C4-2B (cell line): Measurements from ENCODE around the gene TCL1A.

ENCODE experiments used
- ZFX ChIP-seq: fragments of 450-650 bp; IDR thresholded peaks from 2 replicates; pipeline ENCODE4 v1.6.1; 2017
- TF ChIP-seq, protein P1 (sequence below): fragments of 450-650 bp; conservative IDR thresholded peaks from 2 replicates; pipeline ENCODE4 v1.5.1; 2017; ENCODE audit warnings: mild to moderate bottlenecking

DNA sequence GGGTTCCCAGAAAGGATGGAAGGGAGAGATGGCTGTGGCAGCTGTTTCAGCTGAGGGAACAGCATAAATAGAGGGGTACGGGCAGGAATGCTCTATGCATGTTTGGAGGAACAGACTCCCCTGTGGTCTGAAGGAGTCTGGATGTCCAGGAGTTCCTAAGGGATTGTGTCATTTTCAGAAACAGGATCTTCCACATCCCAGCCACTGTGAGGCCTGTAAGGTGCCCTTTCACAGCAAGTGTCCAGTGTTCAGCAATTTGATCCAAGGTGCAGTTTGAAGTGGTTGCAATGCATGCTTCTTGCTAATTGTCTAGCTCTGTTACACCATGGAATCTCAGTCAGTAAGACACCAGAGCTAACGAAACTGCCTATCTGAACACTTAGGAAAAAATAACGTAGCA is 46.7 kb upstream of the TCL1A start:
- TF ChIP-seq, protein P1, sequence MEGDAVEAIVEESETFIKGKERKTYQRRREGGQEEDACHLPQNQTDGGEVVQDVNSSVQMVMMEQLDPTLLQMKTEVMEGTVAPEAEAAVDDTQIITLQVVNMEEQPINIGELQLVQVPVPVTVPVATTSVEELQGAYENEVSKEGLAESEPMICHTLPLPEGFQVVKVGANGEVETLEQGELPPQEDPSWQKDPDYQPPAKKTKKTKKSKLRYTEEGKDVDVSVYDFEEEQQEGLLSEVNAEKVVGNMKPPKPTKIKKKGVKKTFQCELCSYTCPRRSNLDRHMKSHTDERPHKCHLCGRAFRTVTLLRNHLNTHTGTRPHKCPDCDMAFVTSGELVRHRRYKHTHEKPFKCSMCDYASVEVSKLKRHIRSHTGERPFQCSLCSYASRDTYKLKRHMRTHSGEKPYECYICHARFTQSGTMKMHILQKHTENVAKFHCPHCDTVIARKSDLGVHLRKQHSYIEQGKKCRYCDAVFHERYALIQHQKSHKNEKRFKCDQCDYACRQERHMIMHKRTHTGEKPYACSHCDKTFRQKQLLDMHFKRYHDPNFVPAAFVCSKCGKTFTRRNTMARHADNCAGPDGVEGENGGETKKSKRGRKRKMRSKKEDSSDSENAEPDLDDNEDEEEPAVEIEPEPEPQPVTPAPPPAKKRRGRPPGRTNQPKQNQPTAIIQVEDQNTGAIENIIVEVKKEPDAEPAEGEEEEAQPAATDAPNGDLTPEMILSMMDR, result no peak
- no peak for TF ChIP-seq ZFX
